HuH-7 (cell line): Measurements from ENCODE around the gene CDCA3.

ENCODE experiments used
- DNase-seq: peaks from one replicate; pipeline ENCODE4 v3.0.0; 2011; ENCODE audit warnings: low spot score

The CDCA3 gene

DNA sequence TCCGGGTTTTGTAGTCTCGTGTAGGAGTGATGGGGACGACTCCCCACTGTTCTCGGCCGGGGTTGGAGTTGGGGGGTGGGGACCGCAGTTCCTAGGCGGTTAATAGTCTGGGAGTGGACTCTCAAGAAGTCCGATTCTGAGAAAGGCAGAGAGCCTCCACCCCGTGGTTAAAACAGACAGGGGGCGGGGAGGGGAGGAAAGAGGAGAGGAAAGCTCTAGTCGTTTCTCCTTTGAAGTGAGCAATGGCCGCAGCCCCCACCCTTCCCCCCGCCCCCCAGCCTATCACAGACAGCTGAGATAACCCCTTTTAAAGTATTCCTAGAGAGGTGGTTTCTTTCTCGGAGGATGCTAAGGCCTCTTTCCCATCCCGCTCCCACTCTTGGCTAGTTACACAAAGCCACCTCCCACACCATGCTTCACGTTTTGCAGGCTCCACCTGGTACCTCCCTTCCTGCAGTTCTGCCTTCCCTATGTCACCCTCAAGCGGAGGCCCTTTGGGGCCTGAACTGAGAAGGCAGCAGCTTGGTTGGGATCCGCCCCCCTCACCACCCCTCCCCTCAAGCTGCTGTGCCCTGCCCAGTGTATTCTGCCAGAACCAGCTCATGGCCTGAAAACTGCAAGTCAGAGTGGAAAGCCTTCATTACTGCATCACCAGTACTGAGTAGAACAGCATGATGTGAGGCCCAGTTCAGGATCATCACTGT is 1.7 kb upstream of the CDCA3 start:
- DNase-seq, result no peak

DNA sequence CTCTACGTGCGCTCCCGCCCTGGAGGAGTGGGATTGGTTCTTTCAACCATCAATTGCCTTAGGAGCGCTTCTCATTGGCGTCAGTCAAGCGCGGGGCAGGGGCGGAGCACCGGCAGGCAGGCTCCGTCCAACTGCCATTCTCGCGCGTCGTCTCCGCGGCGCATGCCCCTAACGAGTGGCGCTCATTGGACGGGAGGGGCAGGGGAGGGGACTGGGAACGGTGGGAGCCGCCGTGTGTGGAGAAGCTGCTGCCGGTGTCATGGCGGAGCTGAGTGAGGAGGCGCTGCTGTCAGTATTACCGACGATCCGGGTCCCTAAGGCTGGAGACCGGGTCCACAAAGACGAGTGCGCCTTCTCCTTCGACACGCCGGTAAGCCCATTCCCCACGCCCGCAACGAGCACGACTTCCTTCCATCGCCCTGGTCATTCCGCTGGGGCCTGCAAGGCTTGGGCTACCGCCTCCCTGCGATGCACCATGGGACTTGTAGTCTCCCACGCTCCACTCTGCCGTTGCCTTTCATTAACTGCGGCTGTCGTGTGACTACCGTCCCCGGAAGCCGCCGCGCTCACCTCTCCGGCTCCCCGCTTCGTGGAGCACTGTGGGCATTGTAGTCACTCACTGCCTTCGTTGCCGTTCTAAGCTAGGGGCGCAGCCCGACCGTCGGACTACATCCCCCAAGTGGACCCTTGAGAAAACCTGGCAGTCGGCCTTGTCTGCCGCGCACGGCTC is 1.0 kb upstream of the CDCA3 start, which contains the start of gene USP5:
USP5 (plus strand) TSS at position 230 of the 730 bp plus-strand sequence; CDS start at position 260, 30 bp downstream.
- peak; percentile 94 for DNase-seq

DNA sequence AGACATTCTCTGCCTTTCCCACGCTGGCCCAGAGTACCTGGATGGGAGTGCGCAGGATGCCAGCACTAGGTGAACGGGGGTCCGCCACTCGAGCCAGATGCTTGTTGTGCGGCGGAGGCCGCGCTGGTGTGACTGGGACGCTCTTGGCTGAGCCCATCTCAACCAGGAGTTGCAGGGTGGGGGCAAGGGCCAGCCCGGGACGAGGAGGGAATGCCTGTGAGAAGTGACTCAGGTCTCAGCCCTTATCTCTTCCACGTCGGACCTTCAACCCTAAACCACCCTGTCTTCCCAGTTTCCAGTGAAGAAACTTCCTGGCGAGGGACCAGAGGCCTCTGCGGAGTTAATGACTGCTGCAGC is 312 bp downstream of the CDCA3 start:
- no peak for DNase-seq

DNA sequence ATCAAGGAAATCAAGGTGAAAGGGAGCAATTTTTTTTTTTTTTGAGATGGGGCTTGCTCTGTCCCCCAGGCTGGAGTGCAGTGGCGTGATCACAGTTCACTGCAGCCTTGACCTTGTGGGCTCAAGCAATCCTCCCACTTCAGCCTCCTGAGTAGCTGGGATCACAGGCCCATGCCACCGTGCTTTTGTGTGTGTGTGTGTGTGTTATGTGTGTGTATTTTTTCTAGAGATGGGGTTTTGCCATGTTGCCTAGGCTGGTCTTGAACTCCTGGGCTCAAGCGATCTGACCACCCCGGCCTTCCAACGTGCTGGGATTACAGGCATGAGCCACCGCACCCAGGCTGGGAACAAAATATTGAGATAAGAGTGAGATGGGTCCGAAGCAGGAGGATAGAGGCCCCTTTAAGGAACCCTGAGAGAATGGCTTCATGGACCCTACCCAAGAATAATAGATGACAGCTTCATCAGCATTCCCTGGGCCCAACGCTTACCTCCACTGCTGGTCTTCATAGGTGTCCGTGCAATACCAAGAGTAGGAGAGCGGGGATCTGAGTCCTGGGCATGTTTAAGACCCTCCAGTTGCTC is 1.0 kb downstream of the CDCA3 start:
- DNase-seq, result no peak

DNA sequence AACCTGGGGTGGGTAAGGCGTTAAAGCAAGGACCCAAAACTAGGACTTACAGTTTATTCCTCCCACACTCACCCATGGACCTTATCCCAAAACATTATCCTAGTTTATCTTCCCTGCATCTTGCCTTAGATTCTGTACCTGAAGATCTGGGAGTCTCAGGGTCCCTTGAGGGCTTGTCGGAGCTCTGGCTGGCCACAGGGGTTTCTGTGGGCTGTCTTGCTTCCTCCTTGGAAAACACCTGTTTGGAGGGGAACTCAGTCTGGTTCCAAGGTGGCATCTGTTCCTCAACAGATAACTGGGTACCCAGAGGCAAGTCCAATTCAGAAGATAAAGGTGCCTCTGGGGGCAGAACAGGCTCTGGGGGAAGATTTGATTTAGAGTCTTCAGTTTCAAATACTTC is 1.7 kb downstream of the CDCA3 start:
- DNase-seq, result no peak

DNA sequence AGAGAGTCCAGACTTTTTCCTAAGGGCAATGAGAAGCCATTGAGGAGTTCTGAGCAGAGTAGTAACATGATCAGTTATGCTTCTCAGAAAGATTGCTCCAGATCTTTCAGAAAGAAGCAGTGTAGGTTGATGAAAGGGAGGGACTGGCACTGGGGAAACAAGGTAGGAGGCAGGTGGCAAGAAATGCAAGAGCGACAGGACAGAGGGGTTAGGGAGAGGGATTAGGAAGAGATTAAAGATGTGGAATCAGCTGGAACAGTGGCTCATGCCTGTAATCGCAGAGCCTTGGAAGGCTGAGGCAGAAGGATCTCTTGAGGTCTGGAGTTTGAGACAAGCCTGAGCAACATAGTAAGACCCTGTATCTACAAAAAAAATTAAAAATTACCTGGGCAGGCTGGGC is 3.4 kb downstream of the CDCA3 start:
- DNase-seq, result no peak

DNA sequence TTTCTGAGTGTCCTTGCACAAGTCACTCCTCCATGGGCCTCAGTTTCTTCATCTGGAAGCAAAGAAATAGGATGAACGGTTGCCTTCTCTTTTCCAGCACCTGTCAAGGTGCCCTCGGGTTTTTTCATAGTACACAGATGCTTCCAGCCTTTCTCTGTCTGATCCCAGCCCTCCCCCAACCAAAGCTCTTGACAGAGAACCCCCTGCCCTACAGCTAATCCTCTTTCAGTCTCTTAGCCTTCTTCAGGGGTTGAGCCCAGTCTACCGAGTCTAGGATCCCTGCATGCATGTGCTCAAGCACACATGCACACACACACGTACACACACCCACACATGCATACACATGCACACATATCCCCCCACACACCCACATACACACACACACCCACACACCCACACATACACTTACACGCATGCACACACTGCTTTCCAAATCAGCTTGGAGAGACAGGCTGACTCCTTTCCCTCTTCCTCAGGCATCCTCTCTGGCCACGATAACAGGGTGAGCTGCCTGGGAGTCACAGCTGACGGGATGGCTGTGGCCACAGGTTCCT is 4.7 kb downstream of the CDCA3 start:
- no peak for DNase-seq

DNA sequence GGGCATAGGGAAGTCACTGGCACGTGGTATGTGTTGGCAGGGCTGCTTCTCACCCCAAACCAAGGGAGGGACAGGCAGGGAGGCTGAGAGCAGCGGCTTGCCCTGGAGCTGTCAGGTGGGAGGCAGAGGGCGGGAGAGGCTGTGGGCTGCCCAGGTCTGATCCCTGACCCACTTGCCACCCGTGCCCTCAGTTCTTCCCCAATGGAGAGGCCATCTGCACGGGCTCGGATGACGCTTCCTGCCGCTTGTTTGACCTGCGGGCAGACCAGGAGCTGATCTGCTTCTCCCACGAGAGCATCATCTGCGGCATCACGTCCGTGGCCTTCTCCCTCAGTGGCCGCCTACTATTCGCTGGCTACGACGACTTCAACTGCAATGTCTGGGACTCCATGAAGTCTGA is 5.7 kb downstream of the CDCA3 start:
- no peak for DNase-seq

DNA sequence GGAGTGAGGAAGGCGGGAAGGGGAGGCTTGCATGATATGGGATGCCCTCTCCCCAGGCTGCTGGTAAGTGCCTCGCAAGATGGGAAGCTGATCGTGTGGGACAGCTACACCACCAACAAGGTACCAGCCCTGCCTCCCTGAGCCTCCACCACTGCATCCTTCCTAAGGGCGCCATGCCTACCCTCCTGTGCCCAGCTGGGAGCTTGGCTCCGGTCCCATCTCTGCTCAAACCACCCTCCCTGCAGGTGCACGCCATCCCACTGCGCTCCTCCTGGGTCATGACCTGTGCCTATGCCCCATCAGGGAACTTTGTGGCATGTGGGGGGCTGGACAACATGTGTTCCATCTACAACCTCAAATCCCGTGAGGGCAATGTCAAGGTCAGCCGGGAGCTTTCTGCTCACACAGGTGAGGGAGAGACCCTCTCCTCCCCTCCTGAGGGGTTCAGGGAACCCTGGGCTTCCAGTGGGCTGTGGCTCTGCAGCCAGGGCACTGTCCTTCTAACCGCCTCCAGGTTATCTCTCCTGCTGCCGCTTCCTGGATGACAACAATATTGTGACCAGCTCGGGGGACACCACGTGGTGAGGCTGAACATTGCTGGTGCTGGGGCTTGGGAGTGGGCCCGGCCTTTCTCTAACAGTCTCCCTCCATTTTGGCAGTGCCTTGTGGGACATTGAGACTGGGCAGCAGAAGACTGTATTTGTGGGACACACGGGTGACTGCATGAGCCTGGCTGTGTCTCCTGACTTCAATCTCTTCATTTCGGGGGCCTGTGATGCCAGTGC is 7.8 kb downstream of the CDCA3 start:
- peak; percentile 61 for DNase-seq

DNA sequence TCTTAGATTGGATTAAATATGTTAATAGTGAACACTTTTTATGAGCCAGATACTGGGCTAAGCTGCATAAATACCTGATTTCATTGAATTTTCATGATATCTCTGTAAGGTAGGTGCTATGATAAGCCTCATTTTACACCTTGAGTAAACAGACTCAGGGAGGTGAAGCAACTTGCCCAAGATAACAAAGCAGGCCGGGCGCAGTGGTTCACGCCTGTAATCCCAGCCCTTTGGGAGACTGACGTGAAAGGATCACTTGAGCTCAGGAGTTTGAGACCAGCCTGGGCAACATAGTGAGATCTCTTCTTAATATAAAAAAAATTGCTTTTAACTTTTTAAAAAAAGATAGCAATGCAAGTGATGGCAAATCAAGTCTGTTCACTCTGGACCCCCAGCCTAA is 9.0 kb downstream of the CDCA3 start:
- DNase-seq, result no peak

DNA sequence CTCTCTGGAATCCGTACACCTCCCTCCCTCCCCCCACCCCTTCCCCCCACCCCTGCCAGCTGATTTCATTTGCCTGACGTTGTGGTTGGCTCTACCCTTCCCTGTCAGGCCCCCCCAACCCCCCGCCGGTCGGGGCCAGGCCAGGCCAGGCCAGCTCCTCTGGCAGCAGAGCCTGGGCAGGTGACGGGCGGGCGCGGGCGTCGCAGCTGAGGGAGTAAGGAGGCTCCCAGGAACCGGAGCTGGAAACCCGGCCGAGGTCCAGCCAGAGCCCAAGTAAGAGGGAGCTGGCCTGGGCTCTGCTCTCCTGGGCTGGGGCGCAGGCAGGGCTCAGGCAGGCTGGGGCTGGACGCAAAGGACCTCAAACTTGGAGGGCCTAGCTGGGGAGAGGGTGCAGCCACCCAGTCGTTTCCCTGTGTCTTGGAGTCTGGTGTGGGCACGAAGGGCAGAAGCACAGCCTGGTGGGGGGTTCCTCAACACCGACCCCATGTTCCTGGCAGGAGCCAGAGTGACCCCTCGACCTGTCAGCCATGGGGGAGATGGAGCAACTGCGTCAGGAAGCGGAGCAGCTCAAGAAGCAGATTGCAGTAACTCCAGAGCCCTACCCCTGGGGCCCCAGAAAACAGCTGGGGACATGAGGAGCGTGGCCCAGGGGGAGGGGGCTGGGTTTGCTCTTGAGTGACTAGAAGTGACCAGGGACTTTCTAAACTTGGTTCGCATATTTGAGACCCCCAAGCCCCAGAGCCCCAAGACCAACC is 10.1 kb downstream of the CDCA3 start, which contains the start of gene GNB3:
GNB3 (plus strand) TSS at position 165 of the 755 bp plus-strand sequence; CDS start at position 528, 363 bp downstream.
- DNase-seq, result no peak

DNA sequence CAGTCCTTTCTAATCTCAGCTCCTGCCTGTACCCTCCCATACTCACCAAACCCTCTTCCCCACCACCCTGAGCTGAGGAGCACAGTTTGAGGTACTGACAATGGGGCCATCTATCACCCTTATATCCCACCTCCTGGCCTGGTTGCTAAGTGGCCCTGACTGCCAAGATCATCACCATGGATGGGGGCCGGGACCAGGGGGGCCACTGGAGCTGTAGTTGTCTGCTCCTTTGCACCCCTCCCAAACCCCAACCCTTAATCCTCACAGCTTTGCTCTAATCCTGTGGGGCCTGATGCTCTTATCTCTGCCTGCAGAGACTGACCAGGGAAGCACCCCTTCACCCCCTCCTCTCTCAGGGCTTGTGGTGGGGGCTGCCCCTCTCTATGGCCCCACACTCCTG is 10.8 kb downstream of the CDCA3 start:
- DNase-seq, result no peak

DNA sequence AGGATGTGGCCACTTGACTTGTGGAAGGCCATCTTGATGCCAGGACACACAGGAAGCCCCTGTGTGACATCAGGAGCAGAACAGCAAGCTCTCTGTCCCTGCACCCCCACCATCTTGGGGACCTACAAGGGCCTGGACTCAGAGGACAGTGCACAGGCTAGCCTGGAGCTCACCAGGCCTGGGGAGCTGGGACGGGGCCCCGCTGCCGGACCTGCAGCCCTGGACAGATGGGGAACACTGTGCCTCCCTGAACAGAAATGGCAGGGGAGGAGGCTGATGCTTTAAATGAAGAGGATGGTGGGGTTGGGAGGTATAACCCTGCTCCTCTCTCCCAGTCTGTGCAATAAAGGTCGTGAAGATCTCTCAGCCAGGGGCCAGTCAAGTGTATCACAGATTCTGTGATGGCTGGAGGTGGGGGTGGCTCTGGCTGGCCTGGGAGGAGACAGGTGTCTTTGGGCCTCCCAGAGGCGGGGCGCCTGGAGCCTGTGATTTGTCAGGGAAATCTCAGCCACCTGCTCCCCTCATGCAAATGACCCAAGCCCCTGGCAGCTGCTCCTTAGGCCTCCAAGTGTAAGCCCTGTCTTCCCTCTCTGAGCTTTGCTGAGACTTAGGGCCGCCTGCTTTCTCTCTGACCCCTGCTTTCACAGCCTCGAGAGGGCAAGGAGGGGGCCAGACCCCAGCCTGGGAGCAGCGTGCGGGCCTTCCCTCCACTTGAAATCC is 11.4 kb downstream of the CDCA3 start:
- no peak for DNase-seq

DNA sequence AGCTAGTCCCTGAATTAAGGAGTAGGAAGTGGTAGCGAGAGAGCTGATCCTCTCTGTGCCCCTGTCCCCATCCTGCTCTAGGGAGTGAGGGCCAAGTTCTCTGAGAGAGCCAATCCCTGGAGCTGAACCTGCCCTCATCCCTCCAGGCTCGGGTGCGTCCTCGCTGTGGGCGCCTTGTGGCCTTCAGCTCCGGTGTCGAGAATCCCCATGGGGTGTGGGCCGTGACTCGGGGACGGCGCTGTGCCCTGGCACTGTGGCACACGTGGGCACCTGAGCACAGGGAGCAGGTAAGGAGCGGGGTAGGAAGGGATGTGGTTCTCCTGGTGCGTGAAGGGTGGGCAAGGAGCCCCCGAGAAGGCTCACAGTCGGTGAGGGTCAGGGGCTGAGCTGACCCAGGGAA is 12.2 kb downstream of the CDCA3 start:
- no peak for DNase-seq

DNA sequence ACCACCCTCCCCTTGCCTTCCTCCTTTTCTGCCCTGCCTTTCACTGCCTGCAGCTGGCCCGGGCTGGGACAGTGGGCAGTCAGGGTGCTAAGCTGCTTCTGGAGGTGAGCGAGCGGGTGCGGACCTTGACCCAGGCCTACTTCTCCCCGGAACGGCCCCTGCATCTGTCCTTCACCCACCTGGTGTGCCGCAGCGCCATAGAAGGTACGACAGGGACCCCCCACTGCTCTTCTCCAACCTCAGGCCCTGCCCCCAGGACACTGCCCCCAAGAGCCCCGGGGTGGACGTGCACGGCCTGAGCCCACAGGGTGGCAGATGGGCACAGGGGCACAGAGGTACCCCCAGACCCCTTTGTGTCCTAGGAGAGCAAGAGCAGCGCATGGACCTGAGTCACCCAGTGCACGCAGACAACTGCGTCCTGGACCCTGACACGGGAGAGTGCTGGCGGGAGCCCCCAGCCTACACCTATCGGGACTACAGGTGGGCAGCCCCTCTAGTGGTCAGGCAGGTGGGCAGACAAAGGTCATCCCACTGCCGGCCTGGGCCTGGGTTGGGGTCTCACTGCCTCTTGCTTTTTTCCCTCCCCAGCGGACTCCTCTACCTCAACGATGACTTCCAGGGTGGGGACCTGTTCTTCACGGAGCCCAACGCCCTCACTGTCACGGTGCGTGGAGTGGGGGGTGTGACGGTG is 13.6 kb downstream of the CDCA3 start:
- no peak for DNase-seq

DNA sequence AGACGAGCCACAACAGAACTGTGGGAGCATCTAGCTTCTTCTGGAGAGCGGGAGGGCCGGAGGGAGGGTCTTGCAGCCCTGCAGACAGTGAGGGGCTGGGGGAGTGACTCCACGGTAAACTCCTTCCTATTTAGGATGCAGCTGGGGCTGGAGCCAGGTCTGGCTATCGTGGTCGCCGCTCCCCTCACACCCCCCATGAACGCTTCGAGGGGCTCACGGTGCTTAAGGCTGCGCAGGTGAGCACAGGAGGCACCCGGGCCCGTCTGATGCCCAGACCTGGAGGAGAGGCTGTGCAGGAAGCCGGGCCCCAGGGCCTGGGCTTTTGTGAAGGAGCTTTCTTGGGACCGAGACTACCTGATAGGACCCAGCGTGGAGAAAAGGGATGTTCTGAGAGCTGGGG is 14.2 kb downstream of the CDCA3 start:
- no peak for DNase-seq

DNA sequence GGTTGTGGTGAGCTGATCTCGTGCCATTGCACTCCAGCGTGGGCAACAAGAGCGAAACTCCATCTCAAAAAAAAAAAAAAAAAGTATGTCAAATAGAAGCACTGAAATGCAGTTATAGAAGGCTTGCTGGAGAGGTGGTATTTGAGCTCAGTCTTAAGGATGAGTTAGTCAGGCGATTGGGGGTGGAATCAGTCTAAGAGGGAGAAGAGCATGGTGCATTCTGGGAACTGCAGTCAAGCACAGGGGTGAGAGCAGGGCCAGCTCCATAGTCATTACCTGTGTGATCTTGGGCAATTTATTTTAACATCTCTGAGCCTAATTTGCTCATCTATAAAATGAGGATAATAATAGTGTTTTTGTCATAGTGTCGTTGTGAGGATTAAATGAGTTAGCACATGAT is 16.2 kb downstream of the CDCA3 start:
- no peak for DNase-seq

DNA sequence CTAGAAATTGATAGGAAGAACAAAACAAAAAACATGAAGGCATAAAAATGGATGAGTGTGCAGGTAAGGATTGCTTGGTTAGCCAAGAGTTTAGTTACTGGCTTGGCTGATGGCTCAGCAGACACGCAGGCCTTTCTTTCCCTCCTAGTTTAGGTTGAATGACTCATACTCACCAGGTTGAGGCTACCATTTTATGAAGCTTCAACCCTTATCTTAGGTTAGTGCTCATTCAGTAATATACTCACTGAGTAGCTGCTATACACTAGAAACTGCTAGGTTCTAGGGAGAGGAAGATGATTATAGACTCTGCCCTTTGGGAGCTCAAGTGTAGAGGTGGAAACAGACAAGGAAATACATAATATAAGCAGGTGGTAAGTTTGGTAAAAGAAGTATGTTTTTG is 16.8 kb downstream of the CDCA3 start:
- DNase-seq, result no peak

DNA sequence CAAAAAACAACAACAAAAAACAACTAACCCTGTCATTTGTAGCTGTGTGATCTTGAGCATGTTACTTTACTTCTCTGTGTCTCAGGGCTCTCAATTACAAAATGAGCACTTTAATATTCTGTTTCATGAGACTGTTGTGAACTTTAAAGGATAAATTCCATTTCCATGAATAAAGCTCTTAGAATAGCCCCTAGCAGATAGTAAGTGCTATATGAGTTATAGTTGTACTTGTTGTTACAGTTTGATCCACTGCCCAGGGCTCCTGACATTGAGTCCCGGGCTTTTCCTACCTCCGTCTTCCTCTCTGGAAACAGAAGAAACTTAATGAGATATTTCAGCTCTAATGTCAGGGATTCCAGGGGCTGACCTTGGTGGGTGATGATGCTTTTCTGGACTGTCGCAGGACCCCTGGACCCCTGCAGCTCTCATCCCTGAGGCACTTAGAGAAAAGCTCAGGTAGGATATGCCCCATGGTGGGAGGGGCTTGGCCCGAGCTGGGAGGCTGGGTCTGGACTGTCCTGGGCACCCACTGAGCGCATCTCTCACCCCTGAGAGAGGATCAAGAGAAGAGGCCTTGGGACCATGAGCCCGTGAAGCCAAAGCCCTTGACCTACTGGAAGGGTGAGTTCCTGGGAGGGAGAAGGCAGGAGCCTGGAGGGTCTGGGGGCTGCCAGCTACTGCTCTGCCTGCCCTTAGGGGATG is 17.7 kb downstream of the CDCA3 start:
- DNase-seq, result no peak

DNA sequence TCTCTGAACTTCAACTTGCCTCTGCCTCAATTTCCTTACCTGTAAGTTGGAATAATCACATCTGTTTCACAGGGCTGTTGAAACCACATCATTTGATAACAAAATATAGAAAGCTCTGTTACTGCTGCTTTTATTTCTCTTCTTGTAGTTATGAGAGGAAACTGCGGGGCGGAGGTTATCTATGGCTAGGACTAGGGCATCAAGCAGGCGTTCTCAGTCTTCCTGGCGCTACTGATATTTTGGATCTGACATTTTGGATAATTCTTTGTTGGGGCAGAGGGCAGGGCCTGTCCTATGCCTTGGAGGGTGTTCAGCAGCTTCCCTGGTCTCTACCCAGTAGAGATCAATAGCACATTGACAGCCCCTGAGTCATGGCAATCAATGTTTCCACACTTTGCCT is 19.0 kb downstream of the CDCA3 start:
- no peak for DNase-seq
